NCI-H1436 treated with DMSO at 0.1 percent for 48 hours (cell line): ENCODE measurements around the gene PTPN14.
"Not testable (repeated sequence)": the region's sequence is repeated elsewhere in the genome, so short reads cannot be mapped to it uniquely, and the experiment has no call there.

Source experiments
- DNase-seq: peaks from one replicate; lab custom pipeline; 2025; lab: John Stamatoyannopoulos, UW

Gene PTPN14

GRCh38 chr1:214397497-214397896, 153.9 kb downstream of the PTPN14 start:
- no peak for DNase-seq

- DNase-seq = no peak
These were observed 155.1 kb downstream of the PTPN14 start for GRCh38 chr1:214396330-214396729.

- DNase-seq = not testable (repeated sequence)
These were observed 156.8 kb downstream of the PTPN14 start for GRCh38 chr1:214394569-214394968.

- no peak for DNase-seq
These were observed 158.3 kb downstream of the PTPN14 start for GRCh38 chr1:214393086-214393485.

- no peak for DNase-seq
These were observed 159.3 kb downstream of the PTPN14 start for GRCh38 chr1:214391873-214392645.

- no peak for DNase-seq
These were observed 161.7 kb downstream of the PTPN14 start for GRCh38 chr1:214389734-214390133.

GRCh38 chr1:214386747-214387146, 164.7 kb downstream of the PTPN14 start:
- no peak for DNase-seq

- no peak for DNase-seq
These were observed 165.1 kb downstream of the PTPN14 start for GRCh38 chr1:214386333-214386732.

- no peak for DNase-seq
These were observed 166.0 kb downstream of the PTPN14 start for GRCh38 chr1:214385428-214385827.

GRCh38 chr1:214384373-214385079, 166.9 kb downstream of the PTPN14 start:
- no peak for DNase-seq

- no peak for DNase-seq
These were observed 167.7 kb downstream of the PTPN14 start for GRCh38 chr1:214383381-214384372.

GRCh38 chr1:214380986-214381695, 170.3 kb downstream of the PTPN14 start:
- no peak for DNase-seq

- DNase-seq = no peak
These were observed 171.0 kb downstream of the PTPN14 start for GRCh38 chr1:214380396-214380795.

GRCh38 chr1:214379236-214379970, 172.0 kb downstream of the PTPN14 start:
- no peak for DNase-seq

GRCh38 chr1:214378492-214378891, 172.9 kb downstream of the PTPN14 start:
- no peak for DNase-seq

- DNase-seq = no peak
These were observed 173.5 kb downstream of the PTPN14 start for GRCh38 chr1:214377886-214378285.

GRCh38 chr1:214377485-214377884, 173.9 kb downstream of the PTPN14 start:
- DNase-seq = no peak

- no peak for DNase-seq
These were observed 179.3 kb downstream of the PTPN14 start for GRCh38 chr1:214372092-214372491.

GRCh38 chr1:214370615-214371014, 180.8 kb downstream of the PTPN14 start:
- DNase-seq = no peak

- DNase-seq = no peak
These were observed 182.0 kb downstream of the PTPN14 start for GRCh38 chr1:214369364-214369763.

- DNase-seq = no peak
These were observed 183.6 kb downstream of the PTPN14 start for GRCh38 chr1:214367841-214368240.
